Thyroid gland (tissue), 4 donors: ENCODE results near the gene CTIF.

Source experiments
- POLR2A ChIP-seq, 2 donors: fragments of 450-650 bp; IDR thresholded peaks; one replicate each; pipeline ENCODE4 v1.6.1; 2017; ENCODE audit warnings: antibody characterized with exemption in 2 of 2, mild to moderate bottlenecking in 2 of 2, moderate library complexity in 1 of 2
- TF ChIP-seq, protein P1 (sequence below), 6 experiments: fragments of 200-600 bp in 3 of 6; fragments of 450-650 bp in 3 of 6; sonication (generic) in 3 of 6; IDR thresholded peaks; one replicate each; pipeline ENCODE4 v1.5.1; 2016 to 2019; ENCODE audit warnings: antibody characterized with exemption in 6 of 6, mild to moderate bottlenecking in 2 of 6, inconsistent platforms in 1 of 6, moderate library complexity in 1 of 6

DNA sequence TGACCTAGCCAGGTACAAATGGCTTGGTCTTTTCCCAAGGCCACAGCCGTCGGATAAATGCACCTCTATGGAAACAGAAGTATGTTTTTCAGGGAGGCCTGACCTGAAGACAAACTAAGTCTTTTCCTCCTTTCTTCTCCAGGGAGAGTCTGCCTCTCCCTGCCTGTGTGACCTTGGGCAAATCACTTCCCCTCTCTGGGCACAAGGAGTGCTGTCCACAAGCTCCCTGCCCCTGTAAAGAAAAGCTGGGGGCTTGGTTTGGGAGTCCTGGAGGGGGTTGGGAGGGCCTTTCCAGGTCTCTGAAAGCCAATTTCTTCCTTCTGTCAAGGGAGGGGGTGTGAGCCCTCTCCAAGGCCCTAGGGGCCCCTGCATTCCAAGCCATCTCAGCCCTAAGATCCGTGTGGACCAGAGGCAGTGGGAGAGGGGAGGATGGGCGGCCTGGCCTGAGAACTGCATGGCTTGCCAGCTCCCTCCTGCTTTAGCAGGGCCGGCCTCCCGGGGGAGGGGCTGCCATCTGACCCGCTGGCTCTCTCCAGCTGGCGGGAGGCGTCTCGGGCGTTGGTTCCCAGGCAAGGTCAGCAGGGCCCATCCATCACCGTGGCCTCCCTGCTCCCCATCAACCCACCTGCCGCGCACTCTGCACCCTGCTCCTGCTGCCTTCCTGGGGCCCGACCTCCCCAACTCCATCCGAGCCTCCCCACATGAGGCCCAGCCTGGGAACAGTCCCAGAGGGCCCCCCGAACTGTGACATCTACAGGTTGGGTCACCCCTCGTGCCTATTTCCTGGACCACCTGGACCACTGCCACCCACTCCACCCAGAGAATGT, 350.5 kb downstream of the CTIF start:
- TF ChIP-seq, protein P1, sequence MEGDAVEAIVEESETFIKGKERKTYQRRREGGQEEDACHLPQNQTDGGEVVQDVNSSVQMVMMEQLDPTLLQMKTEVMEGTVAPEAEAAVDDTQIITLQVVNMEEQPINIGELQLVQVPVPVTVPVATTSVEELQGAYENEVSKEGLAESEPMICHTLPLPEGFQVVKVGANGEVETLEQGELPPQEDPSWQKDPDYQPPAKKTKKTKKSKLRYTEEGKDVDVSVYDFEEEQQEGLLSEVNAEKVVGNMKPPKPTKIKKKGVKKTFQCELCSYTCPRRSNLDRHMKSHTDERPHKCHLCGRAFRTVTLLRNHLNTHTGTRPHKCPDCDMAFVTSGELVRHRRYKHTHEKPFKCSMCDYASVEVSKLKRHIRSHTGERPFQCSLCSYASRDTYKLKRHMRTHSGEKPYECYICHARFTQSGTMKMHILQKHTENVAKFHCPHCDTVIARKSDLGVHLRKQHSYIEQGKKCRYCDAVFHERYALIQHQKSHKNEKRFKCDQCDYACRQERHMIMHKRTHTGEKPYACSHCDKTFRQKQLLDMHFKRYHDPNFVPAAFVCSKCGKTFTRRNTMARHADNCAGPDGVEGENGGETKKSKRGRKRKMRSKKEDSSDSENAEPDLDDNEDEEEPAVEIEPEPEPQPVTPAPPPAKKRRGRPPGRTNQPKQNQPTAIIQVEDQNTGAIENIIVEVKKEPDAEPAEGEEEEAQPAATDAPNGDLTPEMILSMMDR (IDR thresholded peaks at IDR 0.05) = no peak
- no peak for TF ChIP-seq POLR2A (IDR thresholded peaks at IDR 0.05)
